HepG2 (cell line): ENCODE results near the gene MXD3. TPM values are rescaled to one million over a fixed set of nuclear protein-coding genes. Genes with fewer than 3 reads are reported as not detected.

Experiments used
- ATAC-seq: fragments of 200-7000 bp; cut with Tn5 transposase; 3 replicates; pipeline ENCODE4 v1.9.1; 2020; ENCODE audit warnings: mild to moderate bottlenecking, moderate library complexity
- BruUV-seq: library from RNA; stranded (reverse); fragments of 400-500 nt; replicated peaks from 2 replicates; lab custom pipeline; 2021; lab: Mats Ljungman, UMichigan
- CTCF ChIA-PET: fragments of 300-600 bp; formaldehyde crosslinking; extraction: SDS; loops from one replicate; lab custom pipeline; 2021; ENCODE audit warnings: low total read pairs, inconsistent platforms, low intra/inter-chr PET ratio; lab: Yijun Ruan, JAX
- POLR2A ChIA-PET: fragments of 350-600 bp; sonication (Branson Sonifier 250); formaldehyde crosslinking; loops from one replicate; lab custom pipeline; 2020; ENCODE audit warnings: antibody characterized with exemption, inconsistent platforms; lab: Yijun Ruan, JAX
- DNase-seq: peaks from one replicate; pipeline ENCODE4 v3.0.0-alpha.2; 2015; ENCODE audit warnings: low spot score
- FAIRE-seq: peaks from 3 replicates; lab custom pipeline; 2011; peaks lifted over from hg19 to GRCh38; lab: Jason Lieb, UNC
- H2AFZ ChIP-seq: one replicate; pipeline ENCODE4 v1.6.1; 2011; ENCODE audit warnings: low read length, inconsistent platforms
- H3K27ac ChIP-seq: fragments of 300-600 bp; 3 replicates; pipeline ENCODE4 v1.8.0; 2011; ENCODE audit warnings: mixed run types, mild to moderate bottlenecking, mixed read lengths, low read length, inconsistent platforms; ENCODE audit not compliant: insufficient read depth; ENCODE audit errors: extremely low read length
- H3K27me3 ChIP-seq, 2 experiments: fragments of 200-600 bp in 1 of 2; 2 replicates in 1 of 2; 3 replicates in 1 of 2; pipeline versions ENCODE4 v1.6.0 to v1.8.0; 2011; ENCODE audit warnings: low read length in 2 of 2, mild to moderate bottlenecking in 2 of 2, moderate library complexity in 2 of 2, inconsistent platforms in 1 of 2; ENCODE audit not compliant: insufficient read depth in 2 of 2, control insufficient read depth in 1 of 2
- H3K36me3 ChIP-seq, 2 experiments: fragments of 200-600 bp in 1 of 2; replicated peaks in 1 of 2; 2 replicates in 1 of 2; 3 replicates in 1 of 2; pipeline versions ENCODE4 v1.5.1 to v1.8.0; 2011; ENCODE audit warnings: low read length in 2 of 2, inconsistent platforms in 1 of 2; ENCODE audit not compliant: insufficient read depth in 2 of 2, control insufficient read depth in 1 of 2
- H3K4me1 ChIP-seq: 2 replicates; pipeline ENCODE4 v1.5.1; 2012; ENCODE audit warnings: low read length, inconsistent platforms; ENCODE audit not compliant: insufficient read depth
- H3K4me2 ChIP-seq: 2 replicates; pipeline ENCODE4 v1.6.0; 2011; ENCODE audit warnings: low read depth, low read length, inconsistent platforms
- H3K4me3 ChIP-seq, 3 experiments: fragments of 200-600 bp in 1 of 3; sonication (generic), shearing (Covaris generic) in 1 of 3; replicated peaks in 1 of 3; 2 replicates each; pipeline ENCODE4 v1.5.1; 2011 to 2016; ENCODE audit warnings: low read length in 3 of 3, inconsistent platforms in 2 of 3, low read depth in 2 of 3, mild to moderate bottlenecking in 2 of 3, control low read depth in 1 of 3, mixed read lengths in 1 of 3; ENCODE audit not compliant: insufficient read depth in 1 of 3
- H3K79me2 ChIP-seq: one replicate; pipeline ENCODE4 v1.6.1; 2011; ENCODE audit warnings: low read length, inconsistent platforms; ENCODE audit not compliant: insufficient read depth
- H3K9ac ChIP-seq: 2 replicates; pipeline ENCODE4 v1.6.0; 2011; ENCODE audit warnings: mild to moderate bottlenecking, low read depth, low read length, inconsistent platforms; ENCODE audit not compliant: insufficient read depth
- H3K9me3 ChIP-seq: 2 replicates; pipeline ENCODE4 v1.5.1; 2012; ENCODE audit warnings: mild to moderate bottlenecking, low read length
- H4K20me1 ChIP-seq: 2 replicates; pipeline ENCODE4 v1.6.0; 2011; ENCODE audit warnings: inconsistent platforms, mild to moderate bottlenecking, low read length, moderate library complexity; ENCODE audit not compliant: insufficient read depth
- CREM ChIP-seq, 2 experiments: sonication (generic) in 1 of 2; formaldehyde crosslinking in 1 of 2; IDR thresholded peaks; 2 replicates each; pipeline versions ENCODE4 v1.4.0 to v1.6.1; 2016 to 2020; ENCODE audit warnings: antibody characterized with exemption in 1 of 2, mild to moderate bottlenecking in 1 of 2, missing genetic modification reagents in 1 of 2
- ERF ChIP-seq: IDR thresholded peaks from 2 replicates; pipeline ENCODE4 v1.6.1; 2018; ENCODE audit warnings: missing biosample characterization, missing genetic modification reagents
- HNRNPLL ChIP-seq: fragments of 200-400 bp; formaldehyde crosslinking; IDR thresholded peaks from 2 replicates; pipeline ENCODE4 v1.6.1; 2017; ENCODE audit warnings: mild to moderate bottlenecking, low read depth, low read length; ENCODE audit not compliant: poor library complexity, severe bottlenecking
- MEIS2 ChIP-seq: sonication (generic); formaldehyde crosslinking; IDR thresholded peaks from 2 replicates; pipeline ENCODE4 v1.9.0; 2021; ENCODE audit warnings: mild to moderate bottlenecking, missing genetic modification reagents
- RXRB ChIP-seq: IDR thresholded peaks from 2 replicates; pipeline ENCODE4 v1.6.1; 2016; ENCODE audit warnings: borderline replicate concordance, missing genetic modification reagents, missing compliant biosample characterization
- SOX5 ChIP-seq: IDR thresholded peaks from 2 replicates; pipeline ENCODE4 v1.6.1; 2016; ENCODE audit warnings: borderline replicate concordance
- WIZ ChIP-seq: sonication (generic); formaldehyde crosslinking; IDR thresholded peaks from 2 replicates; pipeline ENCODE4 v1.5.1; 2020; ENCODE audit warnings: mild to moderate bottlenecking, missing genetic modification reagents
- ZFY ChIP-seq: sonication (generic); formaldehyde crosslinking; IDR thresholded peaks from 2 replicates; pipeline ENCODE4 v1.4.0; 2020; ENCODE audit warnings: missing genetic modification reagents
- ZMAT3 ChIP-seq: sonication (generic); formaldehyde crosslinking; conservative IDR thresholded peaks from 2 replicates; pipeline ENCODE4 v1.7.0; 2021; ENCODE audit warnings: missing genetic modification reagents
- ZNF10 ChIP-seq: sonication (generic); formaldehyde crosslinking; IDR thresholded peaks from 2 replicates; pipeline ENCODE4 v1.4.0; 2020; ENCODE audit warnings: mild to moderate bottlenecking, low read depth, missing genetic modification reagents, borderline replicate concordance
- ZNF20 ChIP-seq: sonication (generic); formaldehyde crosslinking; IDR thresholded peaks from 2 replicates; pipeline ENCODE4 v1.4.0; 2020; ENCODE audit warnings: mild to moderate bottlenecking, moderate library complexity, missing genetic modification reagents
- ZNF777 ChIP-seq: sonication (generic); formaldehyde crosslinking; IDR thresholded peaks from 2 replicates; pipeline ENCODE4 v1.4.0; 2020; ENCODE audit warnings: missing genetic modification reagents
- WGBS: methylation state at CpG from one replicate; pipeline ENCODE4 v1.1.6; 2017; ENCODE audit warnings: low lambda C conversion rate; 5-methylcytosine and 5-hydroxymethylcytosine counted together
- in situ Hi-C: cut with HindIII; loops from 2 replicates; pipeline ENCODE4 v1.10.0; 2017; ENCODE audit warnings: low pct_unique_long_range_greater_than_20kb; ENCODE audit not compliant: extremely low pct_ligation_motif_present
- intact Hi-C: fragments of 100-400 bp; cut with micrococcal nuclease; formaldehyde crosslinking; loops from one replicate; pipeline ENCODE4 v1.10.0; 2022; ENCODE audit not compliant: unreplicated experiment
- polyA plus RNA-seq, 8 experiments: library from polyadenylated mRNA; depleted of rRNA in 3 of 8; stranded (reverse) in 7 of 8; unstranded in 1 of 8; fragments of >200 nt; fragmentation: Illumina TruSeq in 4 of 8; extraction: Trizol in 4 of 8; gene quantifications; 2 replicates each; pipeline versions ENCODE4 v1.2.1 to v1.2.3, GENCODE V29; 2011 to 2016; ENCODE audit warnings: low read depth in 4 of 8, missing spikeins in 1 of 8, mixed read lengths in 1 of 8; ENCODE audit not compliant: insufficient read depth in 1 of 8
- total RNA-seq, 5 experiments: library from RNA; depleted of rRNA; stranded (reverse); fragments of >200 nt; fragmentation: Illumina TruSeq; extraction: Trizol; gene quantifications; 2 replicates each; pipeline ENCODE4 v1.2.3, GENCODE V29; 2016; ENCODE audit warnings: low read depth in 1 of 5
- TF ChIP-seq, protein P1 (sequence below): sonication (generic); formaldehyde crosslinking; IDR thresholded peaks from 2 replicates; pipeline ENCODE4 v1.4.0; 2020; ENCODE audit warnings: missing genetic modification reagents
- TF ChIP-seq, protein P2 (sequence below): sonication (generic); formaldehyde crosslinking; IDR thresholded peaks from 2 replicates; pipeline ENCODE4 v1.4.0; 2020; ENCODE audit warnings: missing genetic modification reagents
- TF ChIP-seq, protein P3 (sequence below): sonication (generic); formaldehyde crosslinking; IDR thresholded peaks from 2 replicates; pipeline ENCODE4 v1.4.0; 2020; ENCODE audit warnings: missing genetic modification reagents, borderline replicate concordance

The MXD3 gene
- total and polyA plus RNA-seq, 2 of the 13 experiments (the other 11 are each of a cell fraction or from before 2014, with no cell fraction given), result 10.5 to 12.8 TPM

DNA sequence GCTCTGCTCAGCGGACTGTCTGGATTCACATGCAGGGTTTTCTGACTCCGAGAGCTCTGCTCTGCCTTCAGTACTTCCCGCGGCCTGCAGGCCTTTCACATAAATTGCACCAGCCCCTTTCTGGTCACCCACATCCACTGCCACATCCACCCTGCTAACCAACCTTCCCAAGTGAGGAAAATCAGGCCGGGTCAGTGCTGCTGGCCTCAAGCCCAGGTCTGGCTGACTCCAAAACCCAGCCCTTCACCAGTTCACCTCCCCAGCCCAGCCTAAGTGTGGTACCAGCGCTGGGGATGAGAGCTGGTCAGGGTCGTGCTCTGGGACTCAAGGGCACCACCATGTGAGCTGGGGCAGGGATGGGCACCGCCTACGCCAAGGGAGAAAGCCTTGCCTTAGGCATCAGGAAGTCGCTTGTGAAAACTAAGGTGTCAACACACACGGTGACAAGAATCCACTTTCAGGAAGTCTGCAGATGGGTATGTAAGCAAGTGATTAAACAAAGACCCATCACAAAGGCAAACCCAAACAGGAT, 27.5 kb upstream of the MXD3 start:
- no peaks in the 10 kb centered on the region for H3K4me1 ChIP-seq
- H3K79me2 ChIP-seq, result peaks cover 26% of the 10 kb centered on the region
- in situ Hi-C loops, result no loop called here
- TF ChIP-seq, protein P1, sequence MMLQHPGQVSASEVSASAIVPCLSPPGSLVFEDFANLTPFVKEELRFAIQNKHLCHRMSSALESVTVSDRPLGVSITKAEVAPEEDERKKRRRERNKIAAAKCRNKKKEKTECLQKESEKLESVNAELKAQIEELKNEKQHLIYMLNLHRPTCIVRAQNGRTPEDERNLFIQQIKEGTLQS, result no peak
- TF ChIP-seq CREM (IDR thresholded peaks at IDR 0.05) (no peak), CREM (CRISPR knock-in tag; IDR thresholded peaks at IDR 0.05) (no peak), WIZ (CRISPR knock-in tag) (no peak), SOX5 (CRISPR knock-in tag) (no peak), RXRB (CRISPR knock-in tag) (no peak), ZNF20 (no peak), ZFY (no peak), MEIS2 (no peak), ZNF10 (no peak), HNRNPLL (no peak), ZMAT3 (no peak), ZNF777 (CRISPR knock-in tag) (no peak), ERF (CRISPR knock-in tag) (no peak)
- TF ChIP-seq, protein P2, sequence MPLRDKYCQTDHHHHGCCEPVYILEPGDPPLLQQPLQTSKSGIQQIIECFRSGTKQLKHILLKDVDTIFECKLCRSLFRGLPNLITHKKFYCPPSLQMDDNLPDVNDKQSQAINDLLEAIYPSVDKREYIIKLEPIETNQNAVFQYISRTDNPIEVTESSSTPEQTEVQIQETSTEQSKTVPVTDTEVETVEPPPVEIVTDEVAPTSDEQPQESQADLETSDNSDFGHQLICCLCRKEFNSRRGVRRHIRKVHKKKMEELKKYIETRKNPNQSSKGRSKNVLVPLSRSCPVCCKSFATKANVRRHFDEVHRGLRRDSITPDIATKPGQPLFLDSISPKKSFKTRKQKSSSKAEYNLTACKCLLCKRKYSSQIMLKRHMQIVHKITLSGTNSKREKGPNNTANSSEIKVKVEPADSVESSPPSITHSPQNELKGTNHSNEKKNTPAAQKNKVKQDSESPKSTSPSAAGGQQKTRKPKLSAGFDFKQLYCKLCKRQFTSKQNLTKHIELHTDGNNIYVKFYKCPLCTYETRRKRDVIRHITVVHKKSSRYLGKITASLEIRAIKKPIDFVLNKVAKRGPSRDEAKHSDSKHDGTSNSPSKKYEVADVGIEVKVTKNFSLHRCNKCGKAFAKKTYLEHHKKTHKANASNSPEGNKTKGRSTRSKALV (CRISPR knock-in tag), result no peak
- TF ChIP-seq, protein P3, sequence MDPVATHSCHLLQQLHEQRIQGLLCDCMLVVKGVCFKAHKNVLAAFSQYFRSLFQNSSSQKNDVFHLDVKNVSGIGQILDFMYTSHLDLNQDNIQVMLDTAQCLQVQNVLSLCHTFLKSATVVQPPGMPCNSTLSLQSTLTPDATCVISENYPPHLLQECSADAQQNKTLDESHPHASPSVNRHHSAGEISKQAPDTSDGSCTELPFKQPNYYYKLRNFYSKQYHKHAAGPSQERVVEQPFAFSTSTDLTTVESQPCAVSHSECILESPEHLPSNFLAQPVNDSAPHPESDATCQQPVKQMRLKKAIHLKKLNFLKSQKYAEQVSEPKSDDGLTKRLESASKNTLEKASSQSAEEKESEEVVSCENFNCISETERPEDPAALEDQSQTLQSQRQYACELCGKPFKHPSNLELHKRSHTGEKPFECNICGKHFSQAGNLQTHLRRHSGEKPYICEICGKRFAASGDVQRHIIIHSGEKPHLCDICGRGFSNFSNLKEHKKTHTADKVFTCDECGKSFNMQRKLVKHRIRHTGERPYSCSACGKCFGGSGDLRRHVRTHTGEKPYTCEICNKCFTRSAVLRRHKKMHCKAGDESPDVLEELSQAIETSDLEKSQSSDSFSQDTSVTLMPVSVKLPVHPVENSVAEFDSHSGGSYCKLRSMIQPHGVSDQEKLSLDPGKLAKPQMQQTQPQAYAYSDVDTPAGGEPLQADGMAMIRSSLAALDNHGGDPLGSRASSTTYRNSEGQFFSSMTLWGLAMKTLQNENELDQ, result no peak
- no peak overlapping the region for H3K9ac ChIP-seq
- no peak overlapping the region for H3K4me3 ChIP-seq
- no peak overlapping the region for H3K4me2 ChIP-seq
- WGBS, result 96% methylated on average over 11 of the region's 11 CpGs
- intact Hi-C loops, result no loop called here
- ChIA-PET POLR2A (interaction anchor here (1.0 kb wide), 1 partner anchor 39 kb away, joined by 3 read pairs; no protein-coding TSS in a partner anchor), CTCF (interaction anchor here (1.1 kb wide), 1 partner anchor 21 kb away, joined by 4 read pairs; no protein-coding TSS in a partner anchor)
- no peak overlapping the region for H3K27ac ChIP-seq
- ATAC-seq (no peak), DNase-seq (no peak), FAIRE-seq (no peak)
- no peaks in the 10 kb centered on the region for H3K9me3 ChIP-seq
- BruUV-seq, result no TSS peak
- H4K20me1 ChIP-seq, result 0 out of 2 replicates have a peak, but pooled peaks cover 3% of the 10 kb centered on the region
- no peak overlapping the region for H2AFZ ChIP-seq
- peaks cover 28 to 69% of the 10 kb centered on the region in 2 experiments for H3K36me3 ChIP-seq
- H3K27me3 ChIP-seq, result no peaks in the 10 kb centered on the region
